HEK293 (cell line): Measurements from ENCODE around the gene IMMP2L.

Experiments
- BCL11B ChIP-seq: fragments of 450-650 bp; formaldehyde crosslinking; IDR thresholded peaks from 2 replicates; pipeline ENCODE4 v1.5.1; 2016; ENCODE audit warnings: low read depth, missing biosample characterization, missing genetic modification characterization
- CTCF ChIP-seq: fragments of 450-650 bp; formaldehyde crosslinking; IDR thresholded peaks from 2 replicates; pipeline ENCODE4 v1.5.1; 2016; ENCODE audit warnings: missing biosample characterization, missing genetic modification characterization
- HOXC10 ChIP-seq: sonication (generic); formaldehyde crosslinking; IDR thresholded peaks from 2 replicates; pipeline ENCODE4 v1.8.1; 2023; ENCODE audit warnings: mild to moderate bottlenecking, missing genetic modification reagents
- KLF16 ChIP-seq: fragments of 450-650 bp; formaldehyde crosslinking; IDR thresholded peaks from 2 replicates; pipeline ENCODE4 v1.5.1; 2017; ENCODE audit warnings: missing biosample characterization, missing genetic modification characterization
- MEIS1 ChIP-seq: sonication (generic); formaldehyde crosslinking; IDR thresholded peaks from 2 replicates; pipeline ENCODE4 v1.8.1; 2022; ENCODE audit warnings: missing genetic modification reagents, mild to moderate bottlenecking, borderline replicate concordance
- RBAK ChIP-seq: fragments of 450-650 bp; formaldehyde crosslinking; IDR thresholded peaks from 2 replicates; pipeline ENCODE4 v1.5.1; 2016; ENCODE audit warnings: missing biosample characterization, missing genetic modification characterization
- YY1 ChIP-seq: fragments of 450-650 bp; formaldehyde crosslinking; IDR thresholded peaks from 2 replicates; pipeline ENCODE4 v1.5.1; 2018; ENCODE audit warnings: missing biosample characterization, missing genetic modification characterization
- ZNF174 ChIP-seq: fragments of 450-650 bp; formaldehyde crosslinking; IDR thresholded peaks from 2 replicates; pipeline ENCODE4 v1.5.0; 2017; ENCODE audit warnings: missing biosample characterization, mild to moderate bottlenecking, missing genetic modification characterization
- ZNF548 ChIP-seq: fragments of 450-650 bp; formaldehyde crosslinking; IDR thresholded peaks from 2 replicates; pipeline ENCODE4 v1.5.1; 2016; ENCODE audit warnings: missing biosample characterization, missing genetic modification characterization
- ZNF791 ChIP-seq: fragments of 450-650 bp; formaldehyde crosslinking; IDR thresholded peaks from 2 replicates; pipeline ENCODE4 v1.5.1; 2016; ENCODE audit warnings: missing biosample characterization, missing genetic modification characterization
- ZNF830 ChIP-seq: fragments of 450-650 bp; IDR thresholded peaks from 2 replicates; pipeline ENCODE4 v1.5.0; 2018; ENCODE audit warnings: missing biosample characterization, missing genetic modification characterization, low read depth, mild to moderate bottlenecking, moderate library complexity
- ZNF837 ChIP-seq: fragments of 450-650 bp; formaldehyde crosslinking; IDR thresholded peaks from 2 replicates; pipeline ENCODE4 v1.5.1; 2016; ENCODE audit warnings: missing biosample characterization, missing genetic modification characterization
- TF ChIP-seq, protein P1 (sequence below): sonication (generic); formaldehyde crosslinking; IDR thresholded peaks from 2 replicates; pipeline ENCODE4 v1.8.1; 2022; ENCODE audit warnings: mild to moderate bottlenecking, moderate library complexity, missing genetic modification reagents

GRCh38 chr7:111537134-111537533 is 25.2 kb downstream of the IMMP2L start:
- TF ChIP-seq BCL11B (tag by site-specific recombination) = no peak
- no peak for TF ChIP-seq ZNF830 (tag by site-specific recombination)
- no peak for TF ChIP-seq MEIS1
- no peak for TF ChIP-seq ZNF548
- TF ChIP-seq CTCF (tag by site-specific recombination) = no peak
- no peak for TF ChIP-seq KLF16 (tag by site-specific recombination)
- TF ChIP-seq YY1 = no peak
- TF ChIP-seq, protein P1, sequence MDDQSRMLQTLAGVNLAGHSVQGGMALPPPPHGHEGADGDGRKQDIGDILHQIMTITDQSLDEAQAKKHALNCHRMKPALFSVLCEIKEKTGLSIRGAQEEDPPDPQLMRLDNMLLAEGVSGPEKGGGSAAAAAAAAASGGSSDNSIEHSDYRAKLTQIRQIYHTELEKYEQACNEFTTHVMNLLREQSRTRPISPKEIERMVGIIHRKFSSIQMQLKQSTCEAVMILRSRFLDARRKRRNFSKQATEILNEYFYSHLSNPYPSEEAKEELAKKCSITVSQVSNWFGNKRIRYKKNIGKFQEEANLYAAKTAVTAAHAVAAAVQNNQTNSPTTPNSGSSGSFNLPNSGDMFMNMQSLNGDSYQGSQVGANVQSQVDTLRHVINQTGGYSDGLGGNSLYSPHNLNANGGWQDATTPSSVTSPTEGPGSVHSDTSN (CRISPR knock-in tag) = no peak
- TF ChIP-seq ZNF837 (tag by site-specific recombination) = no peak
- TF ChIP-seq RBAK = no peak
- TF ChIP-seq ZNF174 (tag by site-specific recombination) = no peak
- TF ChIP-seq ZNF791 (tag by site-specific recombination) = no peak
- TF ChIP-seq HOXC10 (CRISPR knock-in tag) = no peak
